ENCODE measurements around the gene KCNQ1. TPM values are rescaled to one million over a fixed set of nuclear protein-coding genes. Genes with fewer than 3 reads are reported as not detected.

The KCNQ1 gene
- total and polyA plus RNA-seq, 9 of the 15 experiments (the other 6 are each of a cell fraction or from before 2014, with no cell fraction given) = 0.44 TPM; not detected in 8

- TF ChIP-seq ZNF407 (IDR thresholded peaks at IDR 0.05; ENCODE audit: low read depth) = no peak
- TF ChIP-seq PTBP1 (IDR thresholded peaks at IDR 0.05; ENCODE audit: low read depth, low read length) = no peak
- TF ChIP-seq ZNF140 (CRISPR knock-in tag; IDR thresholded peaks at IDR 0.05) = no peak
- TF ChIP-seq, protein P1, sequence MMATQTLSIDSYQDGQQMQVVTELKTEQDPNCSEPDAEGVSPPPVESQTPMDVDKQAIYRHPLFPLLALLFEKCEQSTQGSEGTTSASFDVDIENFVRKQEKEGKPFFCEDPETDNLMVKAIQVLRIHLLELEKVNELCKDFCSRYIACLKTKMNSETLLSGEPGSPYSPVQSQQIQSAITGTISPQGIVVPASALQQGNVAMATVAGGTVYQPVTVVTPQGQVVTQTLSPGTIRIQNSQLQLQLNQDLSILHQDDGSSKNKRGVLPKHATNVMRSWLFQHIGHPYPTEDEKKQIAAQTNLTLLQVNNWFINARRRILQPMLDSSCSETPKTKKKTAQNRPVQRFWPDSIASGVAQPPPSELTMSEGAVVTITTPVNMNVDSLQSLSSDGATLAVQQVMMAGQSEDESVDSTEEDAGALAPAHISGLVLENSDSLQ (IDR thresholded peaks at IDR 0.05) = 0 out of 2 replicates have a peak, but pooled peaks have one; percentile 23
- TF ChIP-seq HMG20A (CRISPR knock-in tag; conservative IDR thresholded peaks at IDR 0.05) = no peak
- TF ChIP-seq MBD2 (IDR thresholded peaks at IDR 0.05; ENCODE audit: borderline replicate concordance, low read depth) = no peak
- no peak for TF ChIP-seq XRCC4 (IDR thresholded peaks at IDR 0.05; ENCODE audit: extremely low read depth, insufficient read depth, insufficient read length)
- no peak for TF ChIP-seq ZNF133 (CRISPR knock-in tag; IDR thresholded peaks at IDR 0.05)
- TF ChIP-seq ZNF444 (CRISPR knock-in tag; IDR thresholded peaks at IDR 0.05) = no peak
- no peak for TF ChIP-seq HMGN3 (IDR thresholded peaks at IDR 0.05; ENCODE audit: borderline replicate concordance, extremely low read depth, insufficient read length, low read depth, low read length)
- no peak for TF ChIP-seq CBX1 (IDR thresholded peaks at IDR 0.05; ENCODE audit: low read depth)
- no peak for TF ChIP-seq ETS2 (tag; IDR thresholded peaks at IDR 0.05; ENCODE audit: borderline replicate concordance, poor library complexity, severe bottlenecking)
- no peak for TF ChIP-seq HES1 (IDR thresholded peaks at IDR 0.05; ENCODE audit: low read depth)
- TF ChIP-seq ELF4 (CRISPR knock-in tag; IDR thresholded peaks at IDR 0.05) = no peak
- TF ChIP-seq OTX1 (CRISPR knock-in tag; IDR thresholded peaks at IDR 0.05) = no peak
- TF ChIP-seq TARDBP (IDR thresholded peaks at IDR 0.05) = no peak
- TF ChIP-seq MLLT1 (IDR thresholded peaks at IDR 0.05) = no peak
- no peak for TF ChIP-seq RFX1 (IDR thresholded peaks at IDR 0.05)
These were observed 9.4 kb upstream of the KCNQ1 start (continued) for GRCh38 chr11:2435288-2436012.
